T47D (cell line): ENCODE measurements around the gene ADARB2.

ENCODE experiments used
- DNase-seq, 2 experiments: peaks; one replicate each; pipeline versions ENCODE4 v3.0.0 to v3.0.0-alpha.2; 2011 to 2012; ENCODE audit warnings: low read depth in 1 of 2, low spot score in 1 of 2
- JUND ChIP-seq: IDR thresholded peaks from 2 replicates; pipeline ENCODE4 v1.6.1; 2012; ENCODE audit warnings: low read depth
- in situ Hi-C: cut with HindIII; loops from 2 replicates; pipeline ENCODE4 v1.10.0; 2016; ENCODE audit warnings: low sequenced_read_pairs, low pct_unique_long_range_greater_than_20kb

ADARB2 gene

GRCh38 chr10:1483826-1484225 lies 253.5 kb downstream of the ADARB2 start:
- no peak for TF ChIP-seq JUND
- no peak for DNase-seq

GRCh38 chr10:1483246-1483645 lies 254.1 kb downstream of the ADARB2 start:
- DNase-seq = no peak
- in situ Hi-C loops = no loop called here
- TF ChIP-seq JUND = no peak

More at GRCh38 chr10:1483826-1484225, 253.5 kb downstream of the ADARB2 start:
- in situ Hi-C loops = no loop called here

GRCh38 chr10:1477578-1477977 lies 259.7 kb downstream of the ADARB2 start:
- no peak for DNase-seq
- TF ChIP-seq JUND = no peak
- in situ Hi-C loops = no loop called here

GRCh38 chr10:1476455-1476803 lies 260.9 kb downstream of the ADARB2 start:
- TF ChIP-seq JUND = no peak
- no peak for DNase-seq
- in situ Hi-C loops = no loop called here

GRCh38 chr10:1475771-1476454 lies 261.4 kb downstream of the ADARB2 start:
- no peak for TF ChIP-seq JUND
- in situ Hi-C loops = no loop called here
- DNase-seq = no peak

GRCh38 chr10:1475098-1475591 lies 262.2 kb downstream of the ADARB2 start:
- in situ Hi-C loops = no loop called here
- DNase-seq = no peak
- TF ChIP-seq JUND = no peak

- in situ Hi-C loops = no loop called here
- DNase-seq = no peak
- TF ChIP-seq JUND = no peak
These were observed 262.8 kb downstream of the ADARB2 start for GRCh38 chr10:1474376-1475097.

GRCh38 chr10:1473874-1474273 lies 263.5 kb downstream of the ADARB2 start:
- in situ Hi-C loops = no loop called here
- TF ChIP-seq JUND = no peak
- DNase-seq = no peak

GRCh38 chr10:1472178-1472958 lies 265.0 kb downstream of the ADARB2 start:
- in situ Hi-C loops = no loop called here
- peak in 1 of 2 experiments; percentile 14 for DNase-seq
- no peak for TF ChIP-seq JUND

GRCh38 chr10:1468811-1469210 lies 268.5 kb downstream of the ADARB2 start:
- no peak for TF ChIP-seq JUND
- DNase-seq = no peak
- in situ Hi-C loops = no loop called here

- in situ Hi-C loops = no loop called here
- DNase-seq = no peak
- TF ChIP-seq JUND = no peak
These were observed 269.8 kb downstream of the ADARB2 start for GRCh38 chr10:1467334-1468076.
